ENCODE measurements around the gene LMX1B.

- no peak for TF ChIP-seq CTCF (IDR thresholded peaks at IDR 0.05)
- TF ChIP-seq POLR2A (IDR thresholded peaks at IDR 0.05), result no peak
- TF ChIP-seq POLR2AphosphoS5 (IDR thresholded peaks at IDR 0.05), result no peak
These were observed 25.7 kb downstream of the LMX1B start for GRCh38 chr9:126639318-126640000.

Data from sigmoid colon (tissue), 4 donors.